ENCODE data around the gene FMOD.

- TF ChIP-seq CTCF (conservative IDR thresholded peaks at IDR 0.05) (no peak), ZFX (IDR thresholded peaks at IDR 0.05) (no peak)
Measured at GRCh38 chr1:203325418-203326091, 25.4 kb downstream of the FMOD start.
